Hematopoietic multipotent progenitor cell treated with erythropoietin and hydrocortisone succinate and interleukin-3 and kit ligand, for 6 days (in vitro differentiated cells): ENCODE data around the gene EPHB2.
"Not testable (repeated sequence)": the region's sequence is repeated elsewhere in the genome, so short reads cannot be mapped to it uniquely, and the experiment has no call there.

Source experiments
- DNase-seq: peaks from one replicate; pipeline ENCODE4 v3.0.0-alpha.2; 2015

The EPHB2 gene

GRCh38 chr1:22843441-22844183 is 133.0 kb downstream of the EPHB2 start:
- not testable (repeated sequence) for DNase-seq

- DNase-seq, result no peak
These were observed 134.0 kb downstream of the EPHB2 start for GRCh38 chr1:22844621-22845020.

- no peak for DNase-seq
These were observed 134.8 kb downstream of the EPHB2 start for GRCh38 chr1:22845398-22845935.

- peak; percentile 16 for DNase-seq
These were observed 135.8 kb downstream of the EPHB2 start for GRCh38 chr1:22846458-22846857.

DNA sequence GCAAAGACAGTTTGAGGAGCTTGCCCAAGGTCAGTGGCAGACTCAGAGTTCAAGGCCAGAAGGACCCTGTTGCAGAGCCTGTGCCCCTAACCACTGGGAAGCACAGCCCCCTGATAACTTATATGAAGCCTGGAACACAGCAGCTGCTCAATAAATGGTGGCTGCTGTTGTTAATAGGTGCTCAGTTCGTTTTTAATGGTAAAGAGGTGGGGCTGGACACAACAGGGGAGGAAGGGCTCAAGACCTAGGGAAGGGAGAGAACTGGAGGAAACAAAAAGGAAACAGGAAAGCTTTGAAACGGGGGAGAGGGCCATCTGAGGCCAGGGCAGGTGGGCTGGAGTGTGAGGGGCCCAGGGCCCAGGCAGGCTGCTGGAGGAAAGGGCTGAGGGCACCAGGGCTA is 136.6 kb downstream of the EPHB2 start:
- DNase-seq, result no peak

GRCh38 chr1:22847709-22848108 is 137.1 kb downstream of the EPHB2 start:
- no peak for DNase-seq

DNA sequence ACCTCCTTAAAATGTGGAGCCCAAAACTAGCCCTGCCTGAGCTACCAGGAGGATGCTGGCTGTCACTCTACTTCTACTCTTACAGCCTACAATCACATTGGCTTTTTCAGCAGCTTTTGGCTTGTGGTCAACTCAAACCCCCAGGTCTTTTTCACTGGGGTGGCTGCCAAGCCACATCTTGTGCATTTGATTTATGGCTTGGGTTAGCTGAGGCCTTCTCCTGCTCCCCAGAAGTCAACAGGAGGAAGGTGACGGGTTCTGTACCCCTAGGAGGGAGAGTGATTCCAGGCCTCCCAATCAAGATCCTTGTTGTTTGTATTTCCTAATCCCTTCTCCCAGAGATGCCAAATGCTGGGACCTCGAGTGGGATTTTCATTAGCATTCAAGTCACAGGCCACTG is 137.8 kb downstream of the EPHB2 start:
- DNase-seq, result peak; percentile 19

DNA sequence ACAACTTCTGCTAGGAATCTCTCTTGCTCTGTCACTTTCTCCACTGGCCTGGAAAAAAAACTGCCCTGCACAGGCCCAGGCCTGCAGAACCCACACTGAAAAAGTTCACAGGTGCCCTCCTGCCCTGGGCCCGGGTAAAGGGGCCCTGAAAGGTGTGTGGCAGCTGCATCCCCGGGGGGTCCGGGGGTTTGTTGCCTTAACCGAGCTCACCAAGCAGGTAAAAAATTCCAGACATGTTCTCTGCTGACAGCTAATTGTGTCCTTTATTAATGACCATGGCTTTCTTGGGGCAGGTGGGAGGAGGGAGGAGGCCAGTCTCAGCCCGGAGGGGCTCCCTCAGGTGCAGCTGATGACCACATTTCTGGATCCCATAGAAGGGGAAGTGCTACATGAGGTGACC is 139.1 kb downstream of the EPHB2 start:
- DNase-seq, result no peak

- no peak for DNase-seq
These were observed 139.6 kb downstream of the EPHB2 start for GRCh38 chr1:22850281-22850680.

GRCh38 chr1:22850681-22851080 is 140.0 kb downstream of the EPHB2 start:
- no peak for DNase-seq

- DNase-seq, result no peak
These were observed 140.9 kb downstream of the EPHB2 start for GRCh38 chr1:22851517-22851916.

DNA sequence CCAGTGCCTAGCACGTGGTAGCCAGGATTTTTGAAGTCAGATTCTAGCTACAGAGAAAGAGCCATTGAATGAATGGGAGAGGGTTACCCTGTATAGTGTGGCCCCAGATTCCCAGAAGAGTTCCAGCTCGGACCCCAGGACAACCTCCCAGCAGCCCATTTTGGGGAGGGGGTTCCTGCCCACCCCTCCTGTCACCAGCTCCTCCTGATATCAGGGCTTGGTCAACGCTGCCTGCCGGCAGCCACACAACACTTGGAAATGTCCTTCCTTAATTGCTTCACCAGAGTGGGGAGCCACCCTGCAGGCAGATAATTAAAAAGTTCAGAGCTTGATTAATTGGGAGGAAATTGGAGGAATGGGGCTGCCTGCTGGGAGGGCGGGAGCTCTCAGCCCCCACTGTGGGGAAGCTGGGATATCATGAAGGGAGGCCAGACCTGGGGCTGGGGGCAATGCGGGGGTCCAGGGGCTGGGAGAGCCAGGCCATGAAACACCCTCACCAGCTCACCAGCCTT is 141.6 kb downstream of the EPHB2 start:
- no peak for DNase-seq

GRCh38 chr1:22853651-22854185 is 143.1 kb downstream of the EPHB2 start:
- DNase-seq, result no peak

GRCh38 chr1:22854688-22855565 is 144.3 kb downstream of the EPHB2 start:
- DNase-seq, result no peak

- no peak for DNase-seq
These were observed 145.3 kb downstream of the EPHB2 start for GRCh38 chr1:22855668-22856606.

GRCh38 chr1:22857661-22858060 is 147.0 kb downstream of the EPHB2 start:
- no peak for DNase-seq

DNA sequence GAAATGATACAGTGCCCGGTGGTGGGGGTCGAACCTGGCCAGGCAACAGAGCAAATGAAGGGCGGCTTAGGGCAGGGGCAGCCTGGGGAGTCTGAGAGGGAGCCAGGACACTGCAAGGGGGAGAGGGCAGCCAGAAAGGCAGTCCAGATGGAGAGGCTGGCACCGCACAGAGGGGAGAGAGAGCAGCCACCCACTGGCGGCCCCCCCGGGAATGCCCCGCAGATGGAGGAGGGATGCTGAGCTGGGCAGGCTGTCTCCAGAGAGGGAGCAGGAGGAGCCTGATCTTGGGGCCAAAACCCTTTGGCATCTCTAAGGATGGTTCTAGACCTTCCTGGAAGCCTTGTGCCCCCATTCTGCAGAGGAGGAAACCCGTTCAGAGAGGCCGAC is 149.8 kb downstream of the EPHB2 start:
- no peak for DNase-seq

DNA sequence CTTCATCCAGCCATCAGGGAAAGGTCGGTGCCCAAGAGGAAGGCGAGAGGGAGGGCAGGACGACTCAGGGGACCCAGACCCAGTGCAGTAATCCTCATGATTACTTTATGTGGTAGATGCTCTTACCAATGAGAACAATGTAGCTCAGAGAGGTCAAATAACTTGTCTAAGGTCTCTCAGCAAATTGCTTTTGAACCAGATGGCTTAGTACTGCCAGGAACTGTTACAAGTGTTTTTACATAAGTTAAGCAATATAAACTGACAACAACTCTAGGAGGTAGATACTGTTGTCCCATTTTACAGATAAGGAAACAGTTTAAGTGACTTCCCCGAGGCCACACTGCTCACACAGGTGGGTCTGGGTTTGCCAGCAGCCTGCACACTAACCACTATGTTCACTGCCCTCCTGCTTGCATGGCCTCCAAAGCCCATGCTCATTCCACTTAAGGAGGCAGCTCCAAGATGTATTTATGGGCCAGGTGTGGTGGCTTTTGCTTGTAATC is 150.3 kb downstream of the EPHB2 start:
- no peak for DNase-seq

- peak; percentile 39 for DNase-seq
These were observed 151.3 kb downstream of the EPHB2 start for GRCh38 chr1:22861764-22862440.

- no peak for DNase-seq
These were observed 152.1 kb downstream of the EPHB2 start for GRCh38 chr1:22862752-22863151.

DNA sequence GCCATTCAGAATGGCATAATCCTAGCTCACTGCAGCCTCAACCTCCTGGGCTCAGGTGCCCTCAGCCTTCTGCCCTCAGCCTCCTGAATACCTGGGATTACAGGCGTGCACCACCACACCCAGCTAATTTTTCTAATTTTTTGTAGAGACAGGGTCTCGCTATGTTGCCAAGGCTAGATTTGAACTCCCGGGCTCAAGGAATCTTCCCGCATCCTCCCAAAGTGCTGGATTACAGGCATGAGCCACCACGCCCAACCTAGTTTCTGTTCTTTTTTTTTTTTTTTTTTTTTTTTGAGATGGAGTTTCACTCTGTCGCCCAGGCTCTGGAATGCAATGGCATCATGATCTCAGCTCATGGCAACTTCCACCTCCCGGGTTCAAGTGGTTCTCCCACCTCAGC is 153.1 kb downstream of the EPHB2 start:
- no peak for DNase-seq
